ENCODE results near the gene HECTD4.

DNA sequence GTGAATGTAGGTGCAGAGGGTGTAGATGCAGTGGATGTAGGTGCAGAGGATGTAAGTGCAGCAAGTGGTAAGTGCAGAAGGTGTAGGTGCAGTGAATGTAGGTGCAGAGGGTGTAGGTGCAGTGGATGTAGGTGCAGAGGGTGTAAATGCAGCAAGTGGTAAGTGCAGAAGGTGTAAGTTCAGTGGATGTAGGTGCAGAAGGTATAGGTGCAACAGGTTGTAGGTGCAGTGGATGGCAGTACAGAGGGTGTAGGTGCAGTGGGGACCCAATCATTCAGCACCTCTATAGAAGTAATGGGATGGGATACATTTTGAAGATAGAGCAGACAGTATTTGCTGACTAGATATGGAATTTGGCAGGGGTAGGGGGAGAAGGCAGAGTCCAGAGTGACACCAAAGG is 85.0 kb downstream of the HECTD4 start:
- TF ChIP-seq, protein P1, sequence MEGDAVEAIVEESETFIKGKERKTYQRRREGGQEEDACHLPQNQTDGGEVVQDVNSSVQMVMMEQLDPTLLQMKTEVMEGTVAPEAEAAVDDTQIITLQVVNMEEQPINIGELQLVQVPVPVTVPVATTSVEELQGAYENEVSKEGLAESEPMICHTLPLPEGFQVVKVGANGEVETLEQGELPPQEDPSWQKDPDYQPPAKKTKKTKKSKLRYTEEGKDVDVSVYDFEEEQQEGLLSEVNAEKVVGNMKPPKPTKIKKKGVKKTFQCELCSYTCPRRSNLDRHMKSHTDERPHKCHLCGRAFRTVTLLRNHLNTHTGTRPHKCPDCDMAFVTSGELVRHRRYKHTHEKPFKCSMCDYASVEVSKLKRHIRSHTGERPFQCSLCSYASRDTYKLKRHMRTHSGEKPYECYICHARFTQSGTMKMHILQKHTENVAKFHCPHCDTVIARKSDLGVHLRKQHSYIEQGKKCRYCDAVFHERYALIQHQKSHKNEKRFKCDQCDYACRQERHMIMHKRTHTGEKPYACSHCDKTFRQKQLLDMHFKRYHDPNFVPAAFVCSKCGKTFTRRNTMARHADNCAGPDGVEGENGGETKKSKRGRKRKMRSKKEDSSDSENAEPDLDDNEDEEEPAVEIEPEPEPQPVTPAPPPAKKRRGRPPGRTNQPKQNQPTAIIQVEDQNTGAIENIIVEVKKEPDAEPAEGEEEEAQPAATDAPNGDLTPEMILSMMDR (IDR thresholded peaks at IDR 0.05) = no peak
- TF ChIP-seq POLR2A (IDR thresholded peaks at IDR 0.05) = no peak

All from body of pancreas (tissue), 4 donors.